ENCODE measurements around the gene VWA1.

GRCh38 chr1:1419813-1420653 is 15.5 kb upstream of the VWA1 start:
- TF ChIP-seq ZNF114 (tag by site-specific recombination; IDR thresholded peaks at IDR 0.05) (no peak), ZBTB26 (tag by site-specific recombination; optimal IDR thresholded peaks at IDR 0.05) (no peak)
